GM21576 (cell line): ENCODE results near the gene CLIC3.

Source experiments
- ATAC-seq: cut with Tn5 transposase; IDR thresholded peaks from one replicate; pipeline ENCODE4 v1.9.1; 2021; ENCODE audit warnings: mild to moderate bottlenecking, moderate library complexity; ENCODE audit not compliant: unreplicated experiment

The CLIC3 gene

DNA sequence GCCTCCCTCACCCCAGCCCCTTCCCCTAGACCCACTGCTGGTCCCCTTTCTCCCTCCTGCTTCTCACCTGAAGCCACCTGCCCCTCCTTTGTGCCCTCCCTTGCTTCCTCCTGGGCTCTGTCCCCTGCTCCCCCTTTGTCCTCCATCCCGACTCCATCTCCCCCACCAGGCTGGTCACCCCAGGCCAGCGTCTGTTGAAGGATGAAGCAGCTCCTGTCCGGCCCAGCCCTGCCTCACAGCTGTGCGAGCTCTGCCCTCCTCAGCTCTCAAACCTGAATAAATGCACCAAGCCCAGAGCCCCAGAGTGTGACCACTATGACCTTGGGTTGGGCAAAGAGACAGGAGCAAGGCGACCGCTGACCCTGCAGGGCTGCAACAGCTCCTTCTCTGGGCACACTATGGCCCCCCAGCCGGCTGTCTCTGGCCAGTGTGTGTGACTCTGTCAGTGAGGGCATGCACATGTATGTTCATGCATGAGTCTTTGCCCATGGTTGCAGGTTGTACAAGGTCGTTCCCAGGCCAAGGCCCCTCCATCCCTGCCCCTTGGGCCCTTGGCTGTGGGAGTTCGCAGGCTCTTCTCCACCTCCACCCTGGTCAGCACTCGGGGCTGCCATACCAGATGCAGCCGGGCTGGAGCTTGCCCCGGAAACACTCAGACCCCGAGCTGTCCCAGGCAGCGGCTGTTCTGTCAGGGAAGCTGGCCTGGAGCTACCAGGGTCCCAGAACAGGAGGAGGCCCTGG is 41.0 kb downstream of the CLIC3 start:
- ATAC-seq: no peak

DNA sequence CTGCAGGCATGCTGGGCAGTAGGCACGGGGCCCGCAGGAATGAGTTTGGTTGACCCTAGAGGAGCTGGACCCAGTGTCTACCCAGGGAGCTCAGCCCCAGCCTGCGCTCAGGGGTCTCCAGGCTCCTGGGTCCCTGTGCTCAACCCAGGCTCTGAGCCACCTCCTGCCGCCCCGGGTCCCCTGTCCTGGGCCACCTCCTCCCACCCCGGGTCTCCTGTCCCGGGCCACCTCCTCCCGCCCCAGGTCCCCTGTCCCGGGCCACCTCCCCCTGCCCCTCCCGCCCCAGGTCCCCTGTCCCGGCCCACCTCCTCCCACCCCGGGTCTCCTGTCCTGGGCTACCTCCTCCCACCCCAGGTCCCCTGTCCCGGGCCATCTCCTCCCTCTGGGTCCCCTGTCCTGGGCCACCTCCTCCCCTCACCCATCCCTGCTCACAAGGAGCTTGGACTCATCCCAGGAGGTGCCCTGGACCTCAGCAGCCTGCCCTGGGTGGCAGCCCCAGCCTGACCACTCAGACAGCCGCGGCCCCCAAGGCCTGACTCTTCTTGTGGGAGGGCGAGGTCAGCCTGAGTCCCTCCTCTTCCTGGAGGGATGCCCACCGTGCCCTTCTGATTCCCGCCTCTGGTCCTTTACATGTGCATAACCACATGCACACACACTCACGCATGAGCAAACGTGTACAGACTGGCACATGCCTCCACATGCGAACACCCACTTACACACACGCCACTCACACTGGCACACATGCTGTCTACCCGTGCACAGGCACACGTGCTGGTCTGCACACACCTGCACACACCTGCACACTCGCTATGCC is 41.9 kb downstream of the CLIC3 start:
- ATAC-seq: no peak

DNA sequence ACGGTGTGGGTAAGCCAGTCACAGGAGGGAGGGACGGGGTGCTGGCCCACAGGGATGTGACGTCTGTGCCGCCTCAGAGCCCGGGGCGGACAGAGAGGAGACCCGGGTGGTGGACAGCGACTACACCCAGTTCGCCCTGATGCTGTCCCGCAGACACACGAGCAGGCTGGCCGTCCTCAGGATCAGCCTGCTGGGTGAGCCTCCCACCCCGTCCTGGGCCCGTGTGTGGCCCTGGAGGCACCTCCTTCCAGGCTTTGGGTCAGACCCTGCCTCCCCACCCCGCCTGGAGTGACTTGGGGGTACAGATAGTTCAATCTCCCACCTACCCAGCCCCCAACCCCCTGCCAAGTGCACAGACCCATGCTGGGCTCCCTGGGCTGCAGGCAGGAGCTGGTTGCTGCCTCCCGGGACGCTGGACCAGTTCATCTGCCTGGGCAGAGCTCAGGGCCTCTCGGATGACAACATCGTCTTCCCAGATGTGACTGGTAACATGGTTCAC is 42.5 kb downstream of the CLIC3 start:
- ATAC-seq: no peak

DNA sequence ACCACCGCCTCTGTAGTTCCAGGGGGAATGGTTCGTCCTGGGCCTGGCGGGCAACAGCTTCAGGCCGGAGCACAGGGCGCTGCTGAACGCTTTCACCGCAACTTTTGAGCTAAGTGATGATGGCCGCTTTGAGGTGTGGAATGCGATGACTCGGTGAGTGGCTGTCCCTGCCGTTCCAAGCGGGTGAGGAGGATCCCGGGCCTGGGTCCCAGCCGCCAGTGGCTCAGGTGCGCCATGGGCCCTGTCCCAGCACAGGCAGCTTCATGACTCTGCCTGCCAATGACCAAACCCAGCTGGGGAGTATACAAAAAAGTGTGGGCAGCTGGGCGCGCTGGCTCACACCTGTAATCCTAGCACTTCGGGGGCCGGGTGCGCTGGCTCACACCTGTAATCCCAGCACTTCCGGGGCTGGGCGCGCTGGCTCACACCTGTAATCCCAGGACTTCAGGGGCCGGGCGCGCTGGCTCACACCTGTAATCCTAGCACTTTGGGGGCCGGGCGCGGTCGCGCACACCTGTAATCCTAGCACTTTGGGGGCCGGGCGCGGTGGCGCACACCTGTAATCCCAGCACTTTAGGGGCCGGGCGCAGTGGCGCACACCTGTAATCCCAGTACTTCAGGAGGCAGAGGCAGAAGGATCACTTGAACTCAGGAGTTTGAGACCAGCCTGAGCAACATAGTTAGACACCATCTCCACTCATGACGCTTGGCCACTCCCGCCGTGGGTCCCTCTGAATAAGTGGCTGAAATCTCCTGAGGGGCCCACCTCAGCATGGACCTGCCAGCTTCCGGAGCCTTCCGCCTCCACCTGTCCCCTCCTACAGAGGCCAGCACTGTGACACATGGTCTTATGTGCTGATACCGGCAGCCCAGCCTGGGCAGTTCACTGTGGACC is 43.2 kb downstream of the CLIC3 start:
- no peak for ATAC-seq

DNA sequence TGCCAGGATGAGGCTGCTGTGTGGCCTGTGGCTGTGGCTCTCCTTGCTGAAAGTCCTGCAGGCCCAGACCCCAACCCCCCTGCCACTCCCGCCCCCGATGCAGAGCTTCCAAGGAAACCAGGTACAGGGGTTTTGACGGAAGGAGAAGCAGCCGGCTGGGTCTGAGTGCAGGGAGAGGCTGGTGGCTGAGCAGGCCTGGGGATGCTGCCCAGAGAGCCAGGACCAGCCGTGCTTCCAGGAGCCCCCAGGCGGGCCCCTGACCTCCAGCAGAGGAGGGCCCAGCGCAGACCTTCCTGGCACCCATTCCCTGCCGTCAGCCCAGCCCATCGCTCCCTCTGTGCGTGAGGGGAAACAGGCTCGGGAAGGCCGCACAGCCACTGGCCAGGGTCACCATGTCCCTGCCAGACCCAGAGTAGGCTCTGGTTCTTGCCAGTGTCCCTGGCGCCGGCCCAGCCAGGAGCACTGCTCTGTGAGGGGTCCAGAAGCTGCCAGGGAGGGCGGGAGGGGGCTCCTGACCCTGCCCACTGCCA is 44.0 kb downstream of the CLIC3 start:
- ATAC-seq: no peak

DNA sequence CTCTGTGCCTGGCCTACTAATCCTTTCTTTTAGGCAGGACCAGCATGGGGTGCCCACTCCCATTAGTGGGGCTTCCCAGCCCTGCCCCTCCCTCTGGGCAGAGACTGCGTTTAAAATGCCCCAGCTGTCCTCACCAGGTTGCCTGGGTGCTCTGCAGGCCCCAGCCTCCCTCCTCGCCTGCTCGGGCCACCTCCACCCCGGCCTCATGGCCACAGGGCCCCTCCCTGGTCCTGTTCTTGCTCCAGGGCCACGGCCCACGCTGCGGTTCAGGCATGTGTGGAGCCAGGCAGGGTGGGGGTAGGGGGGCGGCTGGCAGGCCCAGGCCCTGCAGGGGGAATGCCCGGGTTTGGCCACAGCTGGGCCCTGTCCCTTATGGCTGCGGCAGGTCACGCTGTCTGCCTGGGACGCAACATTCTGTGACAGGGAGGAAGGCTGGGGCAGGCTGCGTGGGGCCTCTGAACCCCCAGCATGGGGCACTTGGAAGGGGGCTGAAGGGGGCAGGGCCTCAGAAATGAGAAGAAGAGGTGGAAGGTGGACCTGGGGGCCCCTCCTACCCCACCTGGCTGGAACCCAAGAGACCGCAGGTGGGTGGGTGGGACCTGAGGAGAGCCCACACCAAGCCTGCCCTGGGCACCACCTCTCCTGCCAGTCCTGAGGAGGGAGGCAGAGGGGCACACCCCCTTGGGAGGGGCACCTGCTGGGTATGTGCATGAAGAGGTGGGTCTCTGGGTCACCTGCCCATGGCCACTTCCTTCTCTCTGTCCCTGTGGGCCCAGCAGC is 44.6 kb downstream of the CLIC3 start, which contains the start of gene LCN12:
LCN12 (plus strand) TSS at position 733 of the 780 bp plus-strand sequence. CDS start 55 bp downstream, outside the sequence.
- ATAC-seq: no peak

DNA sequence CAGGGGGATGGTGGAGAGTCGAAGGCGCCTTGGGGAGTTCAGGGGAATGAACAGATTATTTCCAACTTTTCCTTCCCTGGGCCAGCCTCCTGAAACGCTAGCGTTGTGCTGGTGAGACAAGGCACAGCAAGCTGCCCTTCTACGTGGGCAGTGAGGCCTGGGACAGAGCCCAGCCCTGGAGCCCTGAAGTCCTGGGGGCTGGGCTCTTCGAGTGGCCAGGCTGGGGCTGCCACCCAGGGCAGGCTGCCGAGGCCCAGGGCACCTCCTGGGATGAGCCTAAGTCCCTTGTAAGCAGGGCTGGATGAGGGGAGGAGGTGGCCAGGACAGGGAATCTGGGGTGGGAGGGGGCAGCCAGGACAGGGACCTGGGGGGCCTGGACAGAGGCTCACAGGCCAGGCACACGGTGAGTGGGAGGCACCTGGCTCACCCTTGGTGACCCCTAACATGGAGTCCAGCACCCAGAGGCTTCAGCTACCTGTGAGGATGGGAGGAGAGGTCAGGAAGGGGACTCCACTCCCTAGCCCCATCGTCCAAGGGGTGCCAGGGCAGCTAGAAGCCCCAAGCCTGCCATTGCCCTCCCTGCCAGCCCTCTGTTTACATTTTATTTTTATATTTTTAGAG is 45.6 kb downstream of the CLIC3 start:
- ATAC-seq: no peak

DNA sequence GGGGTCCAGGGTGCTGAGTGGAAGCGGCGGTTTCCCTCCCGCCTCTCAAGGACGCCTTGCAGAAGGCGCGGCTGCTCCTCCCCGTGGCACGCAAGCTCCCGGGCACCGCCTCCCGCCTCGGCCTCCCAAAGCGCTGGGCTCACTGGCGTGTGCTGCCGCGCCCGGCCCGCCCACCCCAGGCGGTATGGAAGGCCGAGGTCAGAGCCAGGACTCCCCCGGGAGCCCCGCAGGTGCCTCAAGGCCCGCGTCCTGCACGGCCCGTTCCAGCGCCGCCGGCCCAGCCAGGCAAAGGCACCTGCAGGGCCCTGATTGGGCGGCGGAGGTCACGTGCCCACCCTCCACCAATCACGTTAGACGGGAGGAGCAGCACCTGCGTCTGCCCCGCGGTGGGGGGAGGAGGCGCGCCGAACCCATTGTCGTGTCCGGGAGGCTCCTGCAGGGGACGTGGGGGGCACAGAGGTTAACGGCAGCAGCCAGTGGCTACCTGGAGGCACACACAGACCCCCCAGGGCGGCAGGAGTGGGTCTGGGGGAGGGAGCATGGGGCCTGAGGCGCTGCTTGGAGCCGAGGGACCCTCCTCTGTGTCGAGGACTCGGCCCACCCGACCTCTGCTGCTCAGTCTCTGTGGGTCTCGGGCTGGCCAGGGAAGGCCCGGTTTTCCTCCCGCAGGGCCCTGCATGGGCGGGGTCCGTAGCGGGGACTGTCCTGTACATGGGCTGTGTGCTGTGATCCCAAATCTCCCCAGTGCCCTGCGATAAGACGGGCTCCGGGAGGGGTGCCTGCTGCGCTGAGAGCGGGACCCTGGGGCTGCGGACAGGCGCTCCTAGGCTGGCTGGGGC is 46.3 kb downstream of the CLIC3 start:
- ATAC-seq: peak; percentile 81

DNA sequence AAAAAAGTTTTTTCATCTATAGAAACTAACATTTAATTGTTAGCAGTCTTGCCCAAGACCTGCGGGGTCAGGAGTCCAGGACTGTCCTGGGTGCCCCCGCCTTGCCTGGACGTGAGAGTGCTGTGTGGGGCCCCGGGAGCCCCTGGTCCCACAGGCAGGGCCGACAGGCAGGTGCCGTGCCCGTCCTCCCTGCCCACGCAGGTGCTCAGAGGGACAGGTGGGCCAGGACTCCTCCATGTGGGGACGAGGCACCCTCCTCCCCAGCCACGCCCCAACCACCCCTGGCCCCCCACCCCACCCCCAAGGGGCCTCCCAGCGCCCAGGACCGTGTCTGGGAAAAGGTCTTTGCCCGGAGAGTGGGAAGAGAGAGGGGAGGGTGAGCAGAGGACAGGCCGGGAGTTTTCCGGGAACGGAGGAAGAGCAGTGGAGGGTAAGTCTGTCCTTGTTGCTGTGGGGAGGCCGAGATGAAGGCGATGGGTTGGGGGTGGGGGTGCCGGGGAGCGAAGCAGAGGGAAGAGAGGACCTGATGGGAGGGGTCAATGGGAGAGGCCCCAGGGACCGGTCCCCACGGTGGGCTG is 47.0 kb downstream of the CLIC3 start:
- no peak for ATAC-seq

DNA sequence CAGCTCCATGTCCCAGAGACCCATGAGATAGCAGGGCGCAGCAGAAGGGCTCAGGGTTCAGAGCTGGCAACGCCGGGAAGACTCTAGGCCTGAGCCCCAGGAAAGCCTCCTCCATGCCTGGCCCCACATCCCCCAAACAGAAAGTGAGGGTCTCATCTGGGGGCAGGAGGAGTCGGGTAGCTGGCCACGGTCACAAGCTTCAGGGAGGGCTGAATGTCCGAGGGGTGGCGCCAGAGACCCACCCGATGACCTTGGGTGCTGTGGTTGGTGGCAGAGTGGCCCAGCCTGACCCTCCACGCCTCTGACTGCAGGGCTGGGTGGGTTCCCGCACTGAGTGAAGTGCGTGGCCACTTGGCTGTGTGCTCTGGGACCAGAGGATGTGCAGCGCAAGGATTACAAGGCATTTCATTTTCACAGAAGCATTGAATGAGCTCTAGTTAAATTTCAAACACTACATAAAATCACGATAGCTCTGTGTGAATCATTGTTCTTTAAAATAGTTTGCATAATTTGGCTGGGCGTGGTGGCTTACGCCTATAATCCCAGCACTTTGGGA is 48.3 kb downstream of the CLIC3 start:
- no peak for ATAC-seq

DNA sequence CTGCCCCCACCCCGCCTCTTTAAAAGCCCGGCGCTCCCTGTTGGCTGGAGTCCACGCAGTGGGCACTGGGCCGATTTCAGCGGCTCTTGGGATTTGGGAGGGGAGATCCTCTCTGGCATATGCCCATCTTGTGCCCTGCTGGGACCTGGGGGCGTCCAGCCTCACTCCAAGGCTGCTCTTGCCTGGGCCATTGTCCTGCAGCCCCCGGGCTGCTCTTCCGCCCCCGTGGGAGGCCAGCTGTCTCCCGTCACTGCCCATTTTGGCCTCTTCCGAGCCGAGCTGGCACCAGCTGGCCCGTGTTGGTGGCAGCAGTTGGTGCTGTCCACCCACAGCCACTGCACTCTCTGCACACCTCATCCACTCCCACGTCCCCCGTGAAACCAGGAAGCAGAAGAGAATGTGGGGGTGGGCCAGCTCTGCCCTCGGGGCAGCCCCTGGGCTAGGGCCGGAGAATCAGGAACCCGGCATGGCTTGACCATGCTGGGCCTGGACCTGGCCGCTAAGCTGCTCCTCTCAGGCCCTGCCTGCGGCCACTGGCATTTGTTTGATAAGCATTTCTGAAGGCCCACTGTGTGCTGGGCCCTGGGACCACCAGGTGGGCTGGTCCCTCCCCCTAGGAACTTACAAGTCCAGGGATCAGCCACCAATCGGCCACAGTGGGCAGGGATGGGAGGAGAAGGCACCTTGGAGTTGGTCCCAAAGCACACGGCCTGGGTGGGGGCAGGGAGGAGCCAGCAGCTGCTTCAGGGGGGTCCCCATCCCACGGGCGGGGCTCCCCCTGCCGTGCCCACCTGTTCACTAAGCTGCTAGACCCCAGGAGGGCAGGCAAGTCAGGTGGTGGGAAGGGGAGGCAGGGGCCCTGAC is 49.1 kb downstream of the CLIC3 start:
- ATAC-seq: no peak

DNA sequence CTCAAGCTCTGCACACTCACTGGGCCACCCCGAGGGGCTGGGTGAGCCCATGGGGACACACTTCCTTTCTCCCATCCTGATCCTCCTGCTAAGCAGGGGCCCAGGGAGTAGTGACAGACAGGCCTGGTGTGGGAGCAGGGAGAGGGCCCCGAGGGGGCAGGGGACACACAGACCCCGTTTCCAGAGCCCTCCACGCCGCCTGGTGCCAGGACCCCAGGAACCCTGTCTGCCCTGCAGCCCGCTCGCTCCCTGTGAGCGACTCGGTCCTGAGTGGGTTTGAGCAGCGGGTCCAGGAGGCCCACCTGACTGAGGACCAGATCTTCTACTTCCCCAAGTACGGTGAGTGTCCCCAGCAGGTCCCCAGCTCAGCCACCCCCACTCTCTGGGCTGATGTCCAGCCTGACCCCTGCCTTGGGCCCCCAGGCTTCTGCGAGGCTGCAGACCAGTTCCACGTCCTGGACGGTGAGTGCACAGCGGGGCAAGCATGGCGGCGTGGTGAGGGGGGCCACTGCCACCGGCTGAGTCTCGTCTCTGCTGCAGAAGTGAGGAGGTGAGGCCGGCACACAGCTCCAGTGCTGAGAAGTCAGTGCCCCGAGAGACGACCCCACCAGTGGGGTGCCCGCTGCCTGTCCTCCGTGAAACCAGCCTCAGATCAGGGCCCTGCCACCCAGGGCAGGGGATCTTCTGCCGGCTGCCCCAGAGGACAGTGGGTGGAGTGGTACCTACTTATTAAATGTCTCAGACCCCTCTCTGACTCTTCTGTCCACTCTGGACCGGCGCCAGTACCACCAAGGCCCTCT is 49.9 kb downstream of the CLIC3 start:
- no peak for ATAC-seq

DNA sequence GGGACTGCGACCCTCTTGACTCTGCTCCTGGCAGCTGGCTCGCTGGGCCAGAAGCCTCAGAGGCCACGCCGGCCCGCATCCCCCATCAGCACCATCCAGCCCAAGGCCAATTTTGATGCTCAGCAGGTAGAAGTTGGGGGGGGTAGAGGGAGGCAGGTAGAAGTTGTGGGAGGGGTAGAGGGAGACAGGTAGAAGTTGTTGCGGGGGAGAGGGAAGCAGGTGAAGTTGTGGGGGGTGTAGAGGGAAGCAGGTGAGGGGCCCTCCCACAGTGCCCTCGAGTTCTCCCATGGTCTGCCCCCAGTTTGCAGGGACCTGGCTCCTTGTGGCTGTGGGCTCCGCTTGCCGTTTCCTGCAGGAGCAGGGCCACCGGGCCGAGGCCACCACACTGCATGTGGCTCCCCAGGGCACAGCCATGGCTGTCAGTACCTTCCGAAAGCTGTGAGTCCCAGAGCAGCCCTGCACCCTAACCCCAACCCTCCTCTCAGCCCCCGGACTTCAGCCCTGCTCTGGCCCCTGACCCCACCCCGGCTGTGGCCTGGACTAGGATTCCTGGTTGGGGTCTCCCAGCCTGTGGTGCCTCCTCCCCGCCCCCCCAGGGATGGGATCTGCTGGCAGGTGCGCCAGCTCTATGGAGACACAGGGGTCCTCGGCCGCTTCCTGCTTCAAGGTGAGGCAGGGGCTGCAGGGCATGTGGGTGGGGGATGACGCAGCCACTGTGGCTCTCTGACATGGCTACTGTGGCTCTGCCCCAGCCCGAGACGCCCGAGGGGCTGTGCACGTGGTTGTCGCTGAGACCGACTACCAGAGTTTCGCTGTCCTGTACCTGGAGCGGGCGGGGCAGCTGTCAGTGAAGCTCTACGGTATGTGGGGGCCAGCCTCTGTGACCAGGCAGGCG is 50.8 kb downstream of the CLIC3 start:
- ATAC-seq: no peak
